HepG2 (cell line): ENCODE results near the gene POMP. TPM values are rescaled to one million over a fixed set of nuclear protein-coding genes. Genes with fewer than 3 reads are reported as not detected.

Experiments used
- ATAC-seq: fragments of 200-7000 bp; cut with Tn5 transposase; 3 replicates; pipeline ENCODE4 v1.9.1; 2020; ENCODE audit warnings: mild to moderate bottlenecking, moderate library complexity
- BruUV-seq: library from RNA; stranded (reverse); fragments of 400-500 nt; replicated peaks from 2 replicates; lab custom pipeline; 2021; lab: Mats Ljungman, UMichigan
- CTCF ChIA-PET: fragments of 300-600 bp; formaldehyde crosslinking; extraction: SDS; loops from one replicate; lab custom pipeline; 2021; ENCODE audit warnings: low total read pairs, inconsistent platforms, low intra/inter-chr PET ratio; lab: Yijun Ruan, JAX
- POLR2A ChIA-PET: fragments of 350-600 bp; sonication (Branson Sonifier 250); formaldehyde crosslinking; loops from one replicate; lab custom pipeline; 2020; ENCODE audit warnings: antibody characterized with exemption, inconsistent platforms; lab: Yijun Ruan, JAX
- DNase-seq: peaks from one replicate; pipeline ENCODE4 v3.0.0-alpha.2; 2015; ENCODE audit warnings: low spot score
- FAIRE-seq: peaks from 3 replicates; lab custom pipeline; 2011; peaks lifted over from hg19 to GRCh38; lab: Jason Lieb, UNC
- H2AFZ ChIP-seq: one replicate; pipeline ENCODE4 v1.6.1; 2011; ENCODE audit warnings: low read length, inconsistent platforms
- H3K27ac ChIP-seq: fragments of 300-600 bp; 3 replicates; pipeline ENCODE4 v1.8.0; 2011; ENCODE audit warnings: mixed run types, mild to moderate bottlenecking, mixed read lengths, low read length, inconsistent platforms; ENCODE audit not compliant: insufficient read depth; ENCODE audit errors: extremely low read length
- H3K27me3 ChIP-seq, 2 experiments: fragments of 200-600 bp in 1 of 2; 2 replicates in 1 of 2; 3 replicates in 1 of 2; pipeline versions ENCODE4 v1.6.0 to v1.8.0; 2011; ENCODE audit warnings: low read length in 2 of 2, mild to moderate bottlenecking in 2 of 2, moderate library complexity in 2 of 2, inconsistent platforms in 1 of 2; ENCODE audit not compliant: insufficient read depth in 2 of 2, control insufficient read depth in 1 of 2
- H3K36me3 ChIP-seq, 2 experiments: fragments of 200-600 bp in 1 of 2; replicated peaks in 1 of 2; 2 replicates in 1 of 2; 3 replicates in 1 of 2; pipeline versions ENCODE4 v1.5.1 to v1.8.0; 2011; ENCODE audit warnings: low read length in 2 of 2, inconsistent platforms in 1 of 2; ENCODE audit not compliant: insufficient read depth in 2 of 2, control insufficient read depth in 1 of 2
- H3K4me1 ChIP-seq: 2 replicates; pipeline ENCODE4 v1.5.1; 2012; ENCODE audit warnings: low read length, inconsistent platforms; ENCODE audit not compliant: insufficient read depth
- H3K4me2 ChIP-seq: 2 replicates; pipeline ENCODE4 v1.6.0; 2011; ENCODE audit warnings: low read depth, low read length, inconsistent platforms
- H3K4me3 ChIP-seq, 3 experiments: fragments of 200-600 bp in 1 of 3; sonication (generic), shearing (Covaris generic) in 1 of 3; replicated peaks in 1 of 3; 2 replicates each; pipeline ENCODE4 v1.5.1; 2011 to 2016; ENCODE audit warnings: low read length in 3 of 3, inconsistent platforms in 2 of 3, low read depth in 2 of 3, mild to moderate bottlenecking in 2 of 3, control low read depth in 1 of 3, mixed read lengths in 1 of 3; ENCODE audit not compliant: insufficient read depth in 1 of 3
- H3K79me2 ChIP-seq: one replicate; pipeline ENCODE4 v1.6.1; 2011; ENCODE audit warnings: low read length, inconsistent platforms; ENCODE audit not compliant: insufficient read depth
- H3K9ac ChIP-seq: 2 replicates; pipeline ENCODE4 v1.6.0; 2011; ENCODE audit warnings: mild to moderate bottlenecking, low read depth, low read length, inconsistent platforms; ENCODE audit not compliant: insufficient read depth
- H3K9me3 ChIP-seq: 2 replicates; pipeline ENCODE4 v1.5.1; 2012; ENCODE audit warnings: mild to moderate bottlenecking, low read length
- H4K20me1 ChIP-seq: 2 replicates; pipeline ENCODE4 v1.6.0; 2011; ENCODE audit warnings: inconsistent platforms, mild to moderate bottlenecking, low read length, moderate library complexity; ENCODE audit not compliant: insufficient read depth
- HHEX ChIP-seq: IDR thresholded peaks from 2 replicates; pipeline ENCODE4 v1.6.1; 2016; ENCODE audit warnings: control low read depth
- HOMEZ ChIP-seq: IDR thresholded peaks from 2 replicates; pipeline ENCODE4 v1.6.1; 2016; ENCODE audit warnings: low read depth
- ISL2 ChIP-seq: sonication (generic); formaldehyde crosslinking; IDR thresholded peaks from 2 replicates; pipeline ENCODE4 v1.5.0; 2020; ENCODE audit warnings: missing genetic modification reagents
- KDM3A ChIP-seq: IDR thresholded peaks from 2 replicates; pipeline ENCODE4 v1.6.1; 2018; ENCODE audit warnings: low read depth, missing compliant biosample characterization
- KLF16 ChIP-seq, 2 experiments: sonication (generic) in 1 of 2; formaldehyde crosslinking in 1 of 2; IDR thresholded peaks; 2 replicates each; pipeline versions ENCODE4 v1.6.1 to v1.8.0; 2016 to 2023; ENCODE audit warnings: missing genetic modification reagents in 2 of 2, missing compliant biosample characterization in 1 of 2
- NAIF1 ChIP-seq: sonication (generic); formaldehyde crosslinking; IDR thresholded peaks from 2 replicates; pipeline ENCODE4 v1.5.0; 2020; ENCODE audit warnings: mild to moderate bottlenecking, missing genetic modification reagents, borderline replicate concordance
- NCOA1 ChIP-seq: sonication (generic); formaldehyde crosslinking; IDR thresholded peaks from 2 replicates; pipeline ENCODE4 v1.9.0; 2021; ENCODE audit warnings: missing genetic modification reagents
- NFIC ChIP-seq: IDR thresholded peaks from 2 replicates; pipeline ENCODE4 v1.6.1; 2012; ENCODE audit warnings: mild to moderate bottlenecking, low read length, inconsistent platforms
- SNAPC2 ChIP-seq: sonication (generic); formaldehyde crosslinking; IDR thresholded peaks from 2 replicates; pipeline ENCODE4 v1.8.1; 2022; ENCODE audit warnings: mild to moderate bottlenecking, missing genetic modification reagents
- WGBS: methylation state at CpG from one replicate; pipeline ENCODE4 v1.1.6; 2017; ENCODE audit warnings: low lambda C conversion rate; 5-methylcytosine and 5-hydroxymethylcytosine counted together
- in situ Hi-C: cut with HindIII; loops from 2 replicates; pipeline ENCODE4 v1.10.0; 2017; ENCODE audit warnings: low pct_unique_long_range_greater_than_20kb; ENCODE audit not compliant: extremely low pct_ligation_motif_present
- intact Hi-C: fragments of 100-400 bp; cut with micrococcal nuclease; formaldehyde crosslinking; loops from one replicate; pipeline ENCODE4 v1.10.0; 2022; ENCODE audit not compliant: unreplicated experiment
- polyA plus RNA-seq, 8 experiments: library from polyadenylated mRNA; depleted of rRNA in 3 of 8; stranded (reverse) in 7 of 8; unstranded in 1 of 8; fragments of >200 nt; fragmentation: Illumina TruSeq in 4 of 8; extraction: Trizol in 4 of 8; gene quantifications; 2 replicates each; pipeline versions ENCODE4 v1.2.1 to v1.2.3, GENCODE V29; 2011 to 2016; ENCODE audit warnings: low read depth in 4 of 8, missing spikeins in 1 of 8, mixed read lengths in 1 of 8; ENCODE audit not compliant: insufficient read depth in 1 of 8
- total RNA-seq, 5 experiments: library from RNA; depleted of rRNA; stranded (reverse); fragments of >200 nt; fragmentation: Illumina TruSeq; extraction: Trizol; gene quantifications; 2 replicates each; pipeline ENCODE4 v1.2.3, GENCODE V29; 2016; ENCODE audit warnings: low read depth in 1 of 5
- TF ChIP-seq, protein P1 (sequence below): sonication (generic); formaldehyde crosslinking; IDR thresholded peaks from 2 replicates; pipeline ENCODE4 v1.4.0; 2020; ENCODE audit warnings: low read depth, missing genetic modification reagents
- TF ChIP-seq, protein P2 (sequence below): sonication (generic); formaldehyde crosslinking; IDR thresholded peaks from 2 replicates; pipeline ENCODE4 v1.5.1; 2020; ENCODE audit warnings: missing genetic modification reagents, mild to moderate bottlenecking, borderline replicate concordance
- TF ChIP-seq, protein P3 (sequence below): IDR thresholded peaks from 2 replicates; pipeline ENCODE4 v1.6.1; 2016
- TF ChIP-seq, protein P4 (sequence below): sonication (generic); formaldehyde crosslinking; IDR thresholded peaks from 2 replicates; pipeline ENCODE4 v1.4.0; 2020; ENCODE audit warnings: missing genetic modification reagents

The POMP gene
- total and polyA plus RNA-seq, 2 of the 13 experiments (the other 11 are each of a cell fraction or from before 2014, with no cell fraction given), result 30.6 to 118 TPM

GRCh38 chr13:28631801-28632200, 27.1 kb upstream of the POMP start:
- ChIA-PET POLR2A (no interaction called here), CTCF (no interaction called here)
- in situ Hi-C loops, result loop anchor here (25.0 kb wide), 1 partner anchor 570 kb away; no protein-coding TSS in a partner anchor
- Histone ChIP-seq H3K4me1 (no peaks in the 10 kb centered on the region), H3K9me3 (no peaks in the 10 kb centered on the region), H3K4me3 (no peak overlapping the region), H3K4me2 (no peak overlapping the region), H2AFZ (no peak overlapping the region), H3K27me3 (no peaks in the 10 kb centered on the region), H3K9ac (no peak overlapping the region), H4K20me1 (no peaks in the 10 kb centered on the region), H3K36me3 (no peaks in the 10 kb centered on the region), H3K79me2 (no peaks in the 10 kb centered on the region), H3K27ac (no peak overlapping the region)
- WGBS, result 22% methylated on average over 1 of the region's 1 CpG
- no TSS peak for BruUV-seq
- TF ChIP-seq ISL2 (no peak), SNAPC2 (CRISPR knock-in tag) (no peak), HOMEZ (CRISPR knock-in tag) (no peak), NCOA1 (no peak), KLF16 (CRISPR knock-in tag; IDR thresholded peaks at IDR 0.05) (no peak), KDM3A (CRISPR knock-in tag) (no peak), NAIF1 (CRISPR knock-in tag) (no peak), NFIC (no peak), HHEX (CRISPR knock-in tag) (no peak)
- TF ChIP-seq, protein P1, sequence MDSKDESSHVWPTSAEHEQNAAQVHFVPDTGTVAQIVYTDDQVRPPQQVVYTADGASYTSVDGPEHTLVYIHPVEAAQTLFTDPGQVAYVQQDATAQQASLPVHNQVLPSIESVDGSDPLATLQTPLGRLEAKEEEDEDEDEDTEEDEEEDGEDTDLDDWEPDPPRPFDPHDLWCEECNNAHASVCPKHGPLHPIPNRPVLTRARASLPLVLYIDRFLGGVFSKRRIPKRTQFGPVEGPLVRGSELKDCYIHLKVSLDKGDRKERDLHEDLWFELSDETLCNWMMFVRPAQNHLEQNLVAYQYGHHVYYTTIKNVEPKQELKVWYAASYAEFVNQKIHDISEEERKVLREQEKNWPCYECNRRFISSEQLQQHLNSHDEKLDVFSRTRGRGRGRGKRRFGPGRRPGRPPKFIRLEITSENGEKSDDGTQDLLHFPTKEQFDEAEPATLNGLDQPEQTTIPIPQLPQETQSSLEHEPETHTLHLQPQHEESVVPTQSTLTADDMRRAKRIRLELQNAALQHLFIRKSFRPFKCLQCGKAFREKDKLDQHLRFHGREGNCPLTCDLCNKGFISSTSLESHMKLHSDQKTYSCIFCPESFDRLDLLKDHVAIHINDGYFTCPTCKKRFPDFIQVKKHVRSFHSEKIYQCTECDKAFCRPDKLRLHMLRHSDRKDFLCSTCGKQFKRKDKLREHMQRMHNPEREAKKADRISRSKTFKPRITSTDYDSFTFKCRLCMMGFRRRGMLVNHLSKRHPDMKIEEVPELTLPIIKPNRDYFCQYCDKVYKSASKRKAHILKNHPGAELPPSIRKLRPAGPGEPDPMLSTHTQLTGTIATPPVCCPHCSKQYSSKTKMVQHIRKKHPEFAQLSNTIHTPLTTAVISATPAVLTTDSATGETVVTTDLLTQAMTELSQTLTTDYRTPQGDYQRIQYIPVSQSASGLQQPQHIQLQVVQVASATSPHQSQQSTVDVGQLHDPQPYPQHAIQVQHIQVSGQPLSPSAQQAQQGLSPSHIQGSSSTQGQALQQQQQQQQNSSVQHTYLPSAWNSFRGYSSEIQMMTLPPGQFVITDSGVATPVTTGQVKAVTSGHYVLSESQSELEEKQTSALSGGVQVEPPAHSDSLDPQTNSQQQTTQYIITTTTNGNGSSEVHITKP (CRISPR knock-in tag), result no peak
- TF ChIP-seq, protein P2, sequence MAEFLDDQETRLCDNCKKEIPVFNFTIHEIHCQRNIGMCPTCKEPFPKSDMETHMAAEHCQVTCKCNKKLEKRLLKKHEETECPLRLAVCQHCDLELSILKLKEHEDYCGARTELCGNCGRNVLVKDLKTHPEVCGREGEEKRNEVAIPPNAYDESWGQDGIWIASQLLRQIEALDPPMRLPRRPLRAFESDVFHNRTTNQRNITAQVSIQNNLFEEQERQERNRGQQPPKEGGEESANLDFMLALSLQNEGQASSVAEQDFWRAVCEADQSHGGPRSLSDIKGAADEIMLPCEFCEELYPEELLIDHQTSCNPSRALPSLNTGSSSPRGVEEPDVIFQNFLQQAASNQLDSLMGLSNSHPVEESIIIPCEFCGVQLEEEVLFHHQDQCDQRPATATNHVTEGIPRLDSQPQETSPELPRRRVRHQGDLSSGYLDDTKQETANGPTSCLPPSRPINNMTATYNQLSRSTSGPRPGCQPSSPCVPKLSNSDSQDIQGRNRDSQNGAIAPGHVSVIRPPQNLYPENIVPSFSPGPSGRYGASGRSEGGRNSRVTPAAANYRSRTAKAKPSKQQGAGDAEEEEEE, result no peak
- TF ChIP-seq, protein P3, sequence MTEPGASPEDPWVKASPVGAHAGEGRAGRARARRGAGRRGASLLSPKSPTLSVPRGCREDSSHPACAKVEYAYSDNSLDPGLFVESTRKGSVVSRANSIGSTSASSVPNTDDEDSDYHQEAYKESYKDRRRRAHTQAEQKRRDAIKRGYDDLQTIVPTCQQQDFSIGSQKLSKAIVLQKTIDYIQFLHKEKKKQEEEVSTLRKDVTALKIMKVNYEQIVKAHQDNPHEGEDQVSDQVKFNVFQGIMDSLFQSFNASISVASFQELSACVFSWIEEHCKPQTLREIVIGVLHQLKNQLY (CRISPR knock-in tag), result no peak
- TF ChIP-seq, protein P4, sequence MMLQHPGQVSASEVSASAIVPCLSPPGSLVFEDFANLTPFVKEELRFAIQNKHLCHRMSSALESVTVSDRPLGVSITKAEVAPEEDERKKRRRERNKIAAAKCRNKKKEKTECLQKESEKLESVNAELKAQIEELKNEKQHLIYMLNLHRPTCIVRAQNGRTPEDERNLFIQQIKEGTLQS, result no peak
- ATAC-seq (no peak), DNase-seq (no peak), FAIRE-seq (no peak)
- intact Hi-C loops, result no loop called here
